H1 (cell line): Measurements from ENCODE around the gene PAX9.
A peak's percentile ranks its signal among the peaks of the same experiment; 100 is the strongest.

Source experiments
- CEBPB ChIP-seq: IDR thresholded peaks from 2 replicates; pipeline ENCODE4 v1.6.1; 2012; ENCODE audit warnings: low read depth, low read length
- EP300 ChIP-seq, 2 experiments: IDR thresholded peaks; 1 replicate in 1 of 2; 2 replicates in 1 of 2; pipeline ENCODE4 v1.6.1; 2011 to 2012; ENCODE audit warnings: low read depth in 2 of 2, low read length in 2 of 2, mild to moderate bottlenecking in 2 of 2, borderline replicate concordance in 1 of 2, inconsistent platforms in 1 of 2, moderate library complexity in 1 of 2
- JUN ChIP-seq: IDR thresholded peaks from 2 replicates; pipeline ENCODE4 v1.6.1; 2011; ENCODE audit warnings: low read depth, mild to moderate bottlenecking, improper control_type of control experiment, low read length
- POLR2A ChIP-seq, 2 experiments: IDR thresholded peaks; 1 replicate in 1 of 2; 2 replicates in 1 of 2; pipeline ENCODE4 v1.6.1; 2011; ENCODE audit warnings: low read depth in 2 of 2, low read length in 2 of 2, mild to moderate bottlenecking in 2 of 2; ENCODE audit errors: control extremely low read depth in 1 of 2
- POU5F1 ChIP-seq: IDR thresholded peaks from 2 replicates; pipeline ENCODE4 v1.6.1; 2011; ENCODE audit warnings: low read depth, mild to moderate bottlenecking, low read length, moderate library complexity
- RAD21 ChIP-seq, 2 experiments: IDR thresholded peaks in 1 of 2; conservative IDR thresholded peaks in 1 of 2; 2 replicates each; pipeline ENCODE4 v1.6.1; 2011; ENCODE audit warnings: low read depth in 2 of 2, low read length in 2 of 2, improper control_type of control experiment in 1 of 2, inconsistent platforms in 1 of 2, mild to moderate bottlenecking in 1 of 2, moderate library complexity in 1 of 2
- SP2 ChIP-seq: IDR thresholded peaks from 2 replicates; pipeline ENCODE4 v1.6.1; 2012; ENCODE audit warnings: mild to moderate bottlenecking, low read length, inconsistent platforms
- SRF ChIP-seq: IDR thresholded peaks from 2 replicates; pipeline ENCODE4 v1.6.1; 2011; ENCODE audit warnings: mild to moderate bottlenecking, low read depth, low read length, moderate library complexity
- TAF1 ChIP-seq: IDR thresholded peaks from 2 replicates; pipeline ENCODE4 v1.6.1; 2011; ENCODE audit warnings: mild to moderate bottlenecking, low read depth, low read length
- TCF12 ChIP-seq: IDR thresholded peaks from 2 replicates; pipeline ENCODE4 v1.6.1; 2011; ENCODE audit warnings: low read depth, mild to moderate bottlenecking, low read length
- TF ChIP-seq, protein P1 (sequence below): IDR thresholded peaks from 2 replicates; pipeline ENCODE4 v1.6.1; 2012; ENCODE audit warnings: low read length, inconsistent platforms
- TF ChIP-seq, protein P2 (sequence below), 3 experiments: IDR thresholded peaks; 1 replicate in 2 of 3; 2 replicates in 1 of 3; pipeline versions ENCODE4 v1.5.1 to v1.6.1; 2011; ENCODE audit warnings: low read length in 3 of 3, mild to moderate bottlenecking in 3 of 3, inconsistent platforms in 2 of 3, low read depth in 1 of 3, moderate library complexity in 1 of 3; ENCODE audit not compliant: insufficient read depth in 1 of 3; ENCODE audit errors: control extremely low read depth in 1 of 3

DNA sequence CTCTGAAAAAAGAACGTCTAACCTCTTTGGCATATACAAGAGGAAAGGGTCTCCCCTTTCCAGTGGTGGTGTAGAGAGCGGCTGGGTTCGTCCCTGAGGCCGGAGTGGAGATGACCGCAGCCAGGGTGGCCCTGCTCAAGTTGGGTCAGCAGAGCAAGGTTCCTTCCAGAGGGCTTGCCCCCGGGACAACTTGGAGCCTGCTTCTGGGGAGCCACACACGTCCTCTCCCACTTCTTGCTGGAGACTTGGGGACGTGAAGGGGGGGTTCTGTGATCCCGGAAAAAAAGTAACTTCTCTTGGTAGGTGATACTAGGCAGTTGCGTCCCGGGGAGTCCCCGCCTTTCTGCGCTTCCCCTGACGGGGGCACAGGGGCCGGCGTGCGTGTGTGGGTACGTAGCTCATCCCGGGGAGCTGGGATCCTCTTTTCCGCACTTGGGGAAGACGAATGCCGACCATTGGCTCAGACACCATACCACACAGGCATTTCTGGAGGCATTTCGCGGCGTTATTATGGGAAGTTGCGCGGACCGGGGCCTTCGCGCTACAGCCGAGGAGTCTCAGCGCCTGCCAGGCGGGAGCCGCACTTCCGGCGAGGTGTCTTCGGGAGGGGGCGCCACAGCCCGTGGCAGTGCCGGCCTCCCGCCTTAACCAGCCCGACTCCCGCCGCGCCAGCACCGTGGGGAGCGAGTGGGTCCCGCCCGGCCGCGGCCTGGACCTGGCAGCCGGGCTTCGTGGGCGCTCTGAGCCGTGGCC lies 14.8 kb upstream of the PAX9 start:
- TF ChIP-seq JUN (no peak), POU5F1 (no peak), TCF12 (no peak), SP2 (no peak), POLR2A (IDR thresholded peaks at IDR 0.05; ENCODE audit: control extremely low read depth in 1 of 2, low read depth in 2 of 2, low read length in 2 of 2) (no peak), TAF1 (no peak), EP300 (IDR thresholded peaks at IDR 0.05; ENCODE audit: borderline replicate concordance in 1 of 2, low read depth in 2 of 2, low read length in 2 of 2) (no peak), RAD21 (IDR thresholded peaks at IDR 0.05 in 1 of 2, conservative IDR thresholded peaks at IDR 0.05 in 1 of 2; ENCODE audit: low read depth in 2 of 2, low read length in 2 of 2) (peak; percentile 56 to 59; a peak in 3 of 4 replicates), CEBPB (no peak), SRF (no peak)
- TF ChIP-seq, protein P1, sequence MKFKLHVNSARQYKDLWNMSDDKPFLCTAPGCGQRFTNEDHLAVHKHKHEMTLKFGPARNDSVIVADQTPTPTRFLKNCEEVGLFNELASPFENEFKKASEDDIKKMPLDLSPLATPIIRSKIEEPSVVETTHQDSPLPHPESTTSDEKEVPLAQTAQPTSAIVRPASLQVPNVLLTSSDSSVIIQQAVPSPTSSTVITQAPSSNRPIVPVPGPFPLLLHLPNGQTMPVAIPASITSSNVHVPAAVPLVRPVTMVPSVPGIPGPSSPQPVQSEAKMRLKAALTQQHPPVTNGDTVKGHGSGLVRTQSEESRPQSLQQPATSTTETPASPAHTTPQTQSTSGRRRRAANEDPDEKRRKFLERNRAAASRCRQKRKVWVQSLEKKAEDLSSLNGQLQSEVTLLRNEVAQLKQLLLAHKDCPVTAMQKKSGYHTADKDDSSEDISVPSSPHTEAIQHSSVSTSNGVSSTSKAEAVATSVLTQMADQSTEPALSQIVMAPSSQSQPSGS: no peak
- TF ChIP-seq, protein P2, sequence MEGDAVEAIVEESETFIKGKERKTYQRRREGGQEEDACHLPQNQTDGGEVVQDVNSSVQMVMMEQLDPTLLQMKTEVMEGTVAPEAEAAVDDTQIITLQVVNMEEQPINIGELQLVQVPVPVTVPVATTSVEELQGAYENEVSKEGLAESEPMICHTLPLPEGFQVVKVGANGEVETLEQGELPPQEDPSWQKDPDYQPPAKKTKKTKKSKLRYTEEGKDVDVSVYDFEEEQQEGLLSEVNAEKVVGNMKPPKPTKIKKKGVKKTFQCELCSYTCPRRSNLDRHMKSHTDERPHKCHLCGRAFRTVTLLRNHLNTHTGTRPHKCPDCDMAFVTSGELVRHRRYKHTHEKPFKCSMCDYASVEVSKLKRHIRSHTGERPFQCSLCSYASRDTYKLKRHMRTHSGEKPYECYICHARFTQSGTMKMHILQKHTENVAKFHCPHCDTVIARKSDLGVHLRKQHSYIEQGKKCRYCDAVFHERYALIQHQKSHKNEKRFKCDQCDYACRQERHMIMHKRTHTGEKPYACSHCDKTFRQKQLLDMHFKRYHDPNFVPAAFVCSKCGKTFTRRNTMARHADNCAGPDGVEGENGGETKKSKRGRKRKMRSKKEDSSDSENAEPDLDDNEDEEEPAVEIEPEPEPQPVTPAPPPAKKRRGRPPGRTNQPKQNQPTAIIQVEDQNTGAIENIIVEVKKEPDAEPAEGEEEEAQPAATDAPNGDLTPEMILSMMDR (IDR thresholded peaks at IDR 0.05; ENCODE audit: control extremely low read depth in 1 of 3, insufficient read depth in 1 of 3, low read depth in 1 of 3, low read length in 3 of 3): peak; percentile 30 to 57 (median 42)
